ENCODE data around the gene ALG10.
"Not testable (repeated sequence)": the region's sequence is repeated elsewhere in the genome, so short reads cannot be mapped to it uniquely, and the experiment has no call there.

Gene ALG10

GRCh38 chr12:34021071-34021470, 1.2 kb upstream of the ALG10 start:
- peak overlapping the region in 8 of 11 experiments; percentile 75 to 94 (median 92); a peak in 13 of 22 replicates for H3K9ac ChIP-seq
- peaks cover 18 to 39% (median 20%) of the 10 kb centered on the region in 10 experiments for H3K4me1 ChIP-seq
- peaks cover 0 to 13% (median 8%) of the 10 kb centered on the region in 11 experiments; a peak in 9 of 22 replicates for H3K36me3 ChIP-seq
- H3K9me3 ChIP-seq (replicated peaks in 1 of 11) = no peaks in the 10 kb centered on the region
- H3K27me3 ChIP-seq = no peaks in the 10 kb centered on the region
- peak overlapping the region; percentile 59 to 74 (median 66) for H3K4me2 ChIP-seq
- H3K27ac ChIP-seq = peak overlapping the region in 10 of 11 experiments; percentile 18 to 97 (median 78); a peak in 17 of 22 replicates
- TF ChIP-seq Cebpa-rat (IDR thresholded peaks at IDR 0.05) = no peak
- peak overlapping the region in 2 of 10 experiments; percentile 83 to 92; a peak in 2 of 20 replicates for H3K4me3 ChIP-seq
- no peaks in the 10 kb centered on the region for H4K20me1 ChIP-seq

- peaks cover 10 to 17% (median 12%) of the 10 kb centered on the region in 10 experiments; a peak in 18 of 20 replicates for H3K4me1 ChIP-seq
- not testable (repeated sequence) for H3K4me2 ChIP-seq; H4K20me1 ChIP-seq; H3K9ac ChIP-seq; H3K27ac ChIP-seq; H3K4me3 ChIP-seq; H3K9me3 ChIP-seq (replicated peaks in 1 of 11); H3K27me3 ChIP-seq
- peaks cover 0 to 17% (median 9%) of the 10 kb centered on the region in 11 experiments; a peak in 12 of 22 replicates for H3K36me3 ChIP-seq
Measured at GRCh38 chr12:34027661-34028060, 5.4 kb downstream of the ALG10 start.

GRCh38 chr12:34030591-34030990, 8.3 kb downstream of the ALG10 start:
- no peak overlapping the region for H3K27ac ChIP-seq
- H3K9ac ChIP-seq = no peak overlapping the region
- H3K27me3 ChIP-seq = no peaks in the 10 kb centered on the region
- no peak overlapping the region for H3K4me3 ChIP-seq
- H3K4me1 ChIP-seq = peaks cover 0 to under 1% (median 0%) of the 10 kb centered on the region in 10 experiments; a peak in 1 of 20 replicates
- H3K4me2 ChIP-seq = no peak overlapping the region
- no peaks in the 10 kb centered on the region for H4K20me1 ChIP-seq
- peaks cover 0 to 9% (median 0%) of the 10 kb centered on the region in 11 experiments; a peak in 6 of 22 replicates for H3K36me3 ChIP-seq
- TF ChIP-seq Cebpa-rat (IDR thresholded peaks at IDR 0.05) = no peak
- H3K9me3 ChIP-seq (replicated peaks in 1 of 11) = no peaks in the 10 kb centered on the region

- H3K36me3 ChIP-seq = peaks cover 0 to 2% (median 0%) of the 10 kb centered on the region in 11 experiments; a peak in 1 of 22 replicates
- no peak for TF ChIP-seq Cebpa-rat (IDR thresholded peaks at IDR 0.05)
- H3K4me3 ChIP-seq = no peak overlapping the region
- H3K27ac ChIP-seq = no peak overlapping the region
- no peaks in the 10 kb centered on the region for H4K20me1 ChIP-seq
- H3K9me3 ChIP-seq (replicated peaks in 1 of 11) = no peaks in the 10 kb centered on the region
- H3K27me3 ChIP-seq = no peaks in the 10 kb centered on the region
- peaks cover 0 to 17% (median 0%) of the 10 kb centered on the region in 10 experiments; a peak in 4 of 20 replicates for H3K4me1 ChIP-seq
- H3K9ac ChIP-seq = no peak overlapping the region
- no peak overlapping the region for H3K4me2 ChIP-seq
Measured at GRCh38 chr12:34033628-34034296, 11.5 kb downstream of the ALG10 start.

- H3K36me3 ChIP-seq; H3K9me3 ChIP-seq (replicated peaks in 1 of 11): not testable (repeated sequence)
Measured at GRCh38 chr12:34038357-34038756, 16.1 kb downstream of the ALG10 start.

GRCh38 chr12:34046570-34046969, 24.3 kb downstream of the ALG10 start:
- Histone ChIP-seq H4K20me1 (no peaks in the 10 kb centered on the region), H3K4me3 (no peak overlapping the region), H3K4me2 (no peak overlapping the region), H3K9me3 (replicated peaks in 1 of 11) (peaks cover 25 to 44% (median 33%) of the 10 kb centered on the region in 11 experiments), H3K27me3 (no peaks in the 10 kb centered on the region), H3K36me3 (no peaks in the 10 kb centered on the region; a peak in 1 of 22 replicates), H3K4me1 (no peaks in the 10 kb centered on the region), H3K9ac (no peak overlapping the region), H3K27ac (no peak overlapping the region)
- no peak for TF ChIP-seq Cebpa-rat (IDR thresholded peaks at IDR 0.05)

More at GRCh38 chr12:34038357-34038756, 16.1 kb downstream of the ALG10 start:
- H3K4me2 ChIP-seq, H3K27ac ChIP-seq, H3K9ac ChIP-seq, H3K4me3 ChIP-seq, H3K27me3 ChIP-seq, H4K20me1 ChIP-seq: not testable (repeated sequence)
- peaks cover 0 to 17% (median 0%) of the 10 kb centered on the region in 10 experiments; a peak in 4 of 20 replicates for H3K4me1 ChIP-seq

GRCh38 chr12:34047855-34048254, 25.6 kb downstream of the ALG10 start:
- H3K27ac ChIP-seq, H4K20me1 ChIP-seq: not testable (repeated sequence)

GRCh38 chr12:34048714-34049113, 26.4 kb downstream of the ALG10 start:
- no peak overlapping the region for H3K27ac ChIP-seq
- H3K9me3 ChIP-seq (replicated peaks in 1 of 11) = peaks cover 35 to 56% (median 39%) of the 10 kb centered on the region in 11 experiments
- H3K9ac ChIP-seq = no peak overlapping the region
- no peak for TF ChIP-seq Cebpa-rat (IDR thresholded peaks at IDR 0.05)
- no peak overlapping the region for H3K4me3 ChIP-seq
- H3K36me3 ChIP-seq = no peaks in the 10 kb centered on the region; a peak in 1 of 22 replicates
- no peaks in the 10 kb centered on the region for H3K4me1 ChIP-seq
- no peaks in the 10 kb centered on the region for H3K27me3 ChIP-seq
- no peaks in the 10 kb centered on the region for H4K20me1 ChIP-seq
- no peak overlapping the region for H3K4me2 ChIP-seq

More at GRCh38 chr12:34047855-34048254, 25.6 kb downstream of the ALG10 start:
- H3K9me3 ChIP-seq (replicated peaks in 1 of 11) = peaks cover 35 to 56% (median 39%) of the 10 kb centered on the region in 11 experiments
- not testable (repeated sequence) for H3K27me3 ChIP-seq, H3K36me3 ChIP-seq, H3K4me3 ChIP-seq, H3K9ac ChIP-seq, H3K4me2 ChIP-seq, H3K4me1 ChIP-seq

- no peak for TF ChIP-seq Cebpa-rat (IDR thresholded peaks at IDR 0.05)
- H3K36me3 ChIP-seq = no peaks in the 10 kb centered on the region; a peak in 1 of 22 replicates
- no peak overlapping the region for H3K9ac ChIP-seq
- H3K4me2 ChIP-seq = no peak overlapping the region
- no peak overlapping the region for H3K4me3 ChIP-seq
- H3K27ac ChIP-seq = no peak overlapping the region
- H4K20me1 ChIP-seq = no peaks in the 10 kb centered on the region
- peaks cover 35 to 56% (median 39%) of the 10 kb centered on the region in 11 experiments for H3K9me3 ChIP-seq (replicated peaks in 1 of 11)
- H3K27me3 ChIP-seq = no peaks in the 10 kb centered on the region
- H3K4me1 ChIP-seq = peaks cover 0 to 18% (median 11%) of the 10 kb centered on the region in 10 experiments; a peak in 10 of 20 replicates
Measured at GRCh38 chr12:34051486-34051885, 29.2 kb downstream of the ALG10 start.
